GM21360 (cell line): ENCODE measurements around the gene WDFY1.

Source experiments
- ATAC-seq: cut with Tn5 transposase; IDR thresholded peaks from one replicate; pipeline ENCODE4 v1.9.1; 2021; ENCODE audit warnings: mild to moderate bottlenecking, moderate library complexity; ENCODE audit not compliant: unreplicated experiment

The WDFY1 gene, protein sequence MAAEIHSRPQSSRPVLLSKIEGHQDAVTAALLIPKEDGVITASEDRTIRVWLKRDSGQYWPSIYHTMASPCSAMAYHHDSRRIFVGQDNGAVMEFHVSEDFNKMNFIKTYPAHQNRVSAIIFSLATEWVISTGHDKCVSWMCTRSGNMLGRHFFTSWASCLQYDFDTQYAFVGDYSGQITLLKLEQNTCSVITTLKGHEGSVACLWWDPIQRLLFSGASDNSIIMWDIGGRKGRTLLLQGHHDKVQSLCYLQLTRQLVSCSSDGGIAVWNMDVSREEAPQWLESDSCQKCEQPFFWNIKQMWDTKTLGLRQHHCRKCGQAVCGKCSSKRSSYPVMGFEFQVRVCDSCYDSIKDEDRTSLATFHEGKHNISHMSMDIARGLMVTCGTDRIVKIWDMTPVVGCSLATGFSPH

DNA sequence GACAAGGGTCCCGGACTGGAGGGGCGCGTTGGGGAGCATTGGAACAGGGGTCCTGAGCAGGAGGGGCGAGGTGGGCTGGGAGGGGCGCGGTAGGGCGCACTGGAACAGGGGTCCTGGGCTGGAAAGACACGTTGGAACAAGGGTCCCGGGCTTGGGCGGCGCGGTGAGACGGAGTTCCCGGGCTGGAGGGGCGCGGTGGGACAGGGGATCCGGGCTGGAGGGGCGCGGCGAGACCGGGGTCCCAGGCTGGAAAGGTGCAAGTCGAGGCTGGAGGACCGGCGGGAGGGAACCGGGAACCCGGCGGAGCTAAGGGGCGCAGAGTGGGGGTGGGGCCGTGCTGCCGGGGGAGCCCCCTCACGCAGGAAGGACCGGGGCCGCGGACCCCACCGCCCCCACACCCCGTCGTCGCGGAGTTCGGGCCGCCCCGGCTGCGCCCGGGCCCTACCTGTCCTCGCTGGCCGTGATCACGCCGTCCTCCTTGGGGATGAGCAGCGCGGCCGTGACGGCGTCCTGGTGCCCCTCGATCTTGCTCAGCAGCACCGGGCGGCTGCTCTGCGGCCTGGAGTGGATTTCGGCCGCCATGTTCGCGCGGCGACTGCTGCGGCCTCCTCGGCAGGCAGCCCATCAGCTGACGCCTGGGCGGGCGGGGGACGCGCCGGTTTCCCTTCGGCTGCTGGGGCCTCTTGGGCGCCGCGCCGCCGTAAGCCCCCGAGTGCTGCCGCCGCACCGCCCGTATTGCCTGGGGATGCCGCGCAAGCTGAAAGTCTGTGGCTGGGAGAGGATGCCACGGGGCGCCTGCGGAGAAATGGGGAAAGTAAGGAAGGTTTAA lies at the start of gene WDFY1:
Gene WDFY1, minus strand, starts transcription at position 633 of the 829 bp plus-strand sequence. Its CDS starts 51 bp downstream, at position 582.
- ATAC-seq: peak; percentile 85

DNA sequence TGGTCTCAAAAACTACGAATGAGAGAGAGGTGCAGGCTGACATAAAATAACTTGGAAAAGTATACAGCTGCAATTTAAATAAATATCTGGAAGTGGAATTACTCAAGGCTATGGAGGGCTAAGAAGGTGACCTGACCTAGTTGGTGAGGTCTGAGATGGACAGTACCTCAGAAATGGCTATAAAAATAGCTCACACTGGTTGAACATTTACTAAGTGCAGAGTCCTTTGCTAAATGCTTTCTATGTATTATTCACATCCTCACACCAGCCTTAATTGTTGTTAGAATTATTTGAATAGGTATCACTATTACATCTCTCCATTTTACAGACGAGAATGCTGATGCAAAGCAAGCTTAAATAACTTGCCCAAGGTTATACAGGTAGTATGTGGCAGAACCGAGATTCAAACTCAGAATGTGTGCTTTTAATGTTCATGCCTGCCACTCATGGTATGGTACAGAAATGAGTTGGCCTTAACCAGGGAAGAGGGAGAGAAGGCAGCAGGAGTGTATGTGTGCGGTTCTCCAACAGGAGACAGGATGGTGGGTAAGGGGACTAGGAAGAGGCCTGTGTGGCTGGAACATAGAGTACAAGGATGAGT lies 49.5 kb upstream of the WDFY1 start:
- no peak for ATAC-seq

DNA sequence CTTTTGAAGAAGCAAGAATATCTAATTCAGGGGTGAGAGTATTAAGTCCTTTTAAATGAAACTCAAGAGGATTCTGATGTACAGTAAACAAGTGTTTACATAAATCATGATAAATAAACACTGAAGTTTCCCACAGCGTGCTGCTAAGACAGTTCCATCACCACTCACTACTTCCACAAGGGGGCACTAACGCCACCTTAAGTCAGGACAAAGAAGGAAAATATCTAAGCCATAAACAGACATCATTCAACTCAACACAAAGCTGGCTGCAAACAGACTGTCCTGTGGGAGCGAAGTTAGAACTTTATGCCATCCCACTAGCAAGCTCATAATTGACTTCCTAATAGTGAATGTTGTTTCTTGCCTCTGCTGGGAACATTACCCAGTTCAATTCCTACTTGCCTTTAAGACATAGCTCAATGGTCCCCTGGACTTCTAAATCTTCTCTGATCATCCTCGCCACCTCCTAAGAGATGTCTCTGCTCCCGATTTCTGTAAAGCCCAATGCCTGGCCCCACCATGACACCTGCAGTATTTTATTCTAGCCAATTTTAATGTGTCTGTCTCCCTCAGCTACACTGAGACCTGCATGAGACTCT lies 48.6 kb upstream of the WDFY1 start:
- peak; percentile 84 for ATAC-seq

DNA sequence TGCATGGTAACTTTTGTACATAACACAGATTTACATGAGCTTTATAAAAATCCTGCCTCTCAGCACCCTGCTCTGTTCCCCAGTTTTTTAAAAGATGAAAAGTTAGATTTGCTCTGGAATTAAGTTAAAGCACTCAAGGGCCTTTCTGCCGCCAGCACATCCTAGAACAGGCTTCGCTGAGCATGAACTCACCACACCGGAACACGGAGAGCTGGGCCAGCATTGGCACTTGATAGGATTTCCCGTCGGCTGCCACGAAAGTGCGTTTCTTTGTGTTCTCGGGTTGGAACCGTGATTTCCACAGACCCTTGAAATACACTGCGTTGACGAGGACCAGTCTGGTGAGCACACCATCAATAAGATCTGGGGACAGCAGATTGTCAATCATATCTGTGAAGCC lies 46.5 kb upstream of the WDFY1 start:
- no peak for ATAC-seq

DNA sequence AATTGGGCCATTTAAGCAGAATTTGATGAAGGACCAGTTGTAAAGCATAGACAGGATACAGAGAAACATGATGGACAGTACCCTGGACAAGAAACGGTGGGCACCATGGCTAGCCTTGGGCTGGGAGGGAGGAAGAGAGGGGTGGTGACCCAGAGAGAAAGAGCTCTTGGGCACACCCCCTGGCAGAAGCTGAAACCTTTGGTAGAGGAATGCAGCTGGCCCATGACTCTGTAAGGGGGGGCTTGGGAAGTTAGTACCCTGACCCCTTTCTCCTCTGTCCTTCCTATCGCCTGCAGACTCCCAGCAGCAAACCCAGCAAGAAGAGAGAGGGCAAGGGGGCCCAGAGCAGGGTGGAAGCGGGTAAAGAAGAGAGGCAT lies 44.7 kb upstream of the WDFY1 start:
- no peak for ATAC-seq

DNA sequence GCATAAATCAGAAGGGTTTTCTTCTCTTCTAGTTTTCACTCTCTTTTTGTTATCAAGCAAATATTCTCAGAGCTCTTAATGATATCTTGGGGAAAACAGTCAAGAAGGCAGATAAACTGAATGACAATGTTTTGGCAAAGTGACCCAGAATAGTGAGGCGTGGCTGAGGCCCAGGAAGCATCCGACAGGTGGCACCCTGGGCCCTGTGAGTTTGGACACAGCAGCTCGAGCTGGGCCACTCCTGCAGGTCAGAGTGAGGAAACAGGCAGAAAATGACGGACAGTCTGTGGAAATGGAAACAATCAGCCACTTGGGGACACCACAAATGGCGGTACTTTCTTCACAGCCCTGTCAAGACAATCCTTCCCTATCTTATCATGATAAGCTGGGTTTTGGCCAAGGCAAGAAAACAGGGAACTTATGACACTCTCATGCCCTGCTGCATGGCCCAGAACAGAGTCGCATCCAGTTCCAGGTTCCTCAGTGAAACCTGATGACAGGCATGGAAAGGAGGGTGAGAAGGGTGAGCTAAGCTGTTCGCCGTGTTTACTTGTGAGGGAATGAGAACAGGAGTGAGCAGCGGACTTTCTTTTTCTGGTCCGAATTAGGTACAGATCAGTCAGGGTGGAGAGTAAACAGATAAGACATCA lies 44.2 kb upstream of the WDFY1 start:
- no peak for ATAC-seq

DNA sequence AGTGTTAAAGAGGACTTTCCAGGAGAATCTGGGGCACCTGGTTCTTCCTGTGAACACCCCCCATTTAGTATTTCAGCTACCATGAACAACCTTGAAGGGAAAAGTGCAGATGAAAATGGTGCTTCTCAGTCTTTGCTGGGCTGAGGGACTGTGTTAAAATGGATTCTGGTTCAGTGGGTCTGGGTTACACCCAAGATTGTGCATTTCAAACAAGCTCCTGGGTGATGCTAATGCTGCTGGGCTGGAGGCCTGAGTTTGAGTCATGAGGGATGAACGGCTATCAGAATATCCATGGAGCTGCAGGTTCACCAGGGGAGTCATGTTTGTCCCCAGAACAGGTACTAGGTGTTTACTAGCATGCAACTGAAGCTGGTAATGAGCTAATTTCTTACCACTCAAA lies 36.1 kb upstream of the WDFY1 start:
- no peak for ATAC-seq

DNA sequence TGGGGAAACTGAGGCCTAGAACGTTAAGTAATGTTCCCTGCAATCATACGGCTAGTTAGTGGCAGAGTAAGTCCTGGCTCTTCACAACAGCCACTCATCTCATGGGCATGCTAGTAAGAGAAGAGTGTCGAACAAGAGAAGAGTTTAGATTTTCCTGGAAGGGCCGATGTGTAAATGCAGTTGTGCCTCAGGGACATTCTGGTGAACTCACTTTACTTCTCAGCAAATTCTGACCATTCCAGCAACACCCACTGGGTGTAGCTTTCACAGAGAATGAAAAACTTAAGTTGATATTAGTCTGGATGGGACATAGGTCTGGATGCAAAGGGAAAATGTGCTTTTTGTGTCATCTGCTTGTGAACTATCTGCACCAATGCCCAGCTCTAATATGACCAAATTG lies 35.7 kb upstream of the WDFY1 start:
- no peak for ATAC-seq

DNA sequence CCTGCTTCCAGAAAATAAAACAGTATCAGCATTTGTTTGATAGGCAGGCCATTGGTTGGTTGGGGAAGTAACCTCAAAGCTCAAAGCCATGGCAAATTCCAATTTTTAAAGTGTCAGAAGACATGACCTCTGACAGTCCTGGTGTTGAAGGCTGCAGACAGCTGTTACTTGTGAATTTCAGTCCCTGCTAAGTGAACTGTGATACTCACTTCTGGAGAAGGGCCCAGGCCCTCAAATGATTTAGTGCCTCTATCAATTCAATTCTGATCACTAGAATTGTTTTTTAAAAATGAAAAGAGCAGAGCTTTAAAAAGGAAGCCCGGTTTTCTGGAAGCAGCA lies 35.2 kb upstream of the WDFY1 start:
- no peak for ATAC-seq

DNA sequence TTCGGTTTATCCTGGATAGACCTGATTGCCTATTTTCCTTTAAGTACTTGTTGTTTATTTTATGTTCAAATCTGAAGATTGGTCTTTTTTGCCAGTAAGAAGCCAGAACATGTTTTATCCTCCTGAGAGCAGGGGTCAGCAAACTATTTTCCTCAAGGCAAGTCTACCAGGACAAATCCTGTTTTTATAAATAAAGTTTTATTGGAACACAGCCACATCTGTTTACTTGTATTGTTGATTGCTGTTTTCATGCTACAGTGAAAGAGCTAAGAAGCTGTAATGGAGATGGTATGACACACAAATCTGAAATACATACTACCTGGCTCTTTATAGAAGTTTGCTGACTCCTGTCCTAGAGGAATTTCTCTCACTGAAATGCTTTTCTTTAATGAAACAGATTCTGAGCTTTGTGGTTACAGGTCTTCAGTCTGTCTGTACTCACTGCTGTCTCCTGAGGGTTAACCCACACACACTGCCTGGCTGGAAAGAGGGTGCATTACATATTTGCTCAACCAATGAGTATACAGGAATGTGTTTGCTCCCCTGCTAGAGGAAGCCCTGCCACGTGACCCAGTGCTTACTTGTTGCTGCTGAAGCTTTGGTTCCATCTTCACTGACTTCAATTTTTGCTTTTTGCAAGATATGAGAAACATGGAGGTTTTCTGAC lies 34.7 kb upstream of the WDFY1 start:
- no peak for ATAC-seq

DNA sequence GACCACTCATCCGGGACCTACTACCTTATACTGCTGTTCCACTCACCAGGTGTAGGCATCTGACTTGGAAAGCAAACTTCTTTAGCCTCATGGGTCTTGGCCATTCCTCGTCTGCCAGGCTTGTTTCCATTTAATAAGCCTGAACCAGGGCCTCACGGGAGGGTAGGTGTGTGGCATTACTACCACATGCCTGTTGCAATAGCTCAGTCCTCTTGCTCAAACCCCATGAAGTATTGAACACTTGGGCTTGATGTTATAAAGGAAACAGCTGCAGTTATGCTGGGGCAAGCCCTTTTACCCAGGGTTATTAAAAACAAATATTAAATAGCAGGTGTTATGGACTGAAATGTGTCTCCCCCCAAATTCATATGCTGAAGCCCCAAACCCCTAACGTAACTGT lies 33.3 kb upstream of the WDFY1 start:
- ATAC-seq: no peak

DNA sequence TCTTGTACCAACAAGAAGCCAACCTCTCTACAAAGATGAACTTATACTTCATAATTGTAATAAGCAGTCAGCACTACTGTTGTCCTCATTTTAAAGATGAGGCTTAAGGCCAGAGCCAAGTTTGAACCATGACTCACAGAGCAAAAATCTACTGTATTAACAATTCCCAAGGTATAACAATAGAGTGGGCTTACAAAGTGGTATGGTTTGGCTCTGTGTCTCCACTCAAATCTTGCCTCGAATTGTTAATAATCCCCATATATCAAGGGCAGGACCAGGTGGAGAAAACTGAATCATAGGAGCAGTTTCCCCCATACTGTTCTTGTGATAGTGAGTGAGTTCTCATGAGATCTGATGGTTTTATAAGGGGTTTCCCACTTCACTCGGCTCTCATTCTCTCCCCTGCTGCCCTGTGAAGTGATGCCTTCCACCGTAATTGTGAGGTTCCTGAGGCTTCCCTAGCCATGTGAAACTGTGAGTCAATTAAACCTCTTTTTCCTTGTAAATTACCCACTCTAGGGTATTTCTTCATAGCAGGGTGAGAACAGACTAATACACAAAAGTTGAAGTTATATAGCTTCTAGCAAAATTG lies 31.6 kb upstream of the WDFY1 start:
- ATAC-seq: no peak

DNA sequence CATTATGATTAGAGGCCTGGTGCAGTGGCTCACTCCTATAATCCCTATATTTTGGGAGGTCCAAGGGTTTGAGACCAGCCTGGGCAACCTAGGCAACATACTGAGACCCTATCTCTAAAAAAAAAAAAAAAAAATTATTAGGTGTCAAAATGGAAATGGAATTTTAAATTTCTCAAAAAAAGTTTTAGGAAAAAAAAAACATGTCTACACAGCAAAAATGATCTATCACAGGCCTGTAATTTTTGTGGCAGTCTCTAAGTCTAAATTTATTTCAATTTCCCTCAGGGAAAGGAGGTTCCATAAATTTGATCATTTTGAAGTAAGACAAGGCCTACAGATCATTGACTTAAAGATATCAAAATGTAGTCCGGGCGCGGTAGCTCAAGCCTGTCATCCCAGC lies 28.5 kb upstream of the WDFY1 start:
- ATAC-seq: no peak

DNA sequence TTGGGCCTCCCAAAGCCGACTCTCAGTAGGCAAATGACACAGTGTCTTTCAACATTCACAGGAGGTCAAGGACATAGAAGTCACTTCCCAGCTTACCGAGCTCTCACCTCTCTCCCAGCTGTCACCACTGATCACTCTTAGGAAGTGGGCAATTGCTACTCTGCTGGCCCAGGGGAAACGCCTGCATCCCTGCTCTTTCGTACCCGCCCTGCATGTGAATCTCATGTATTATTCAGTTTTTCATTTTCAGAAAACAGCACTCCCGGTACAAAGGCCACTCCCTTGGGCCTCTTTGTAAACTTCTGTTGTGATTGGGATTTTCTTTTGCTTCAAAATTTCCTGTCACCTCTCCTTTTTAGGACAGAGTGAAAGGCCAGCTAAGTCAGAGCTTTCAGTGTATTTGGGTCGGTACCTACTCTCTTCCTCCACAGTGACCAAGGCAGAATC lies 27.5 kb upstream of the WDFY1 start:
- no peak for ATAC-seq

DNA sequence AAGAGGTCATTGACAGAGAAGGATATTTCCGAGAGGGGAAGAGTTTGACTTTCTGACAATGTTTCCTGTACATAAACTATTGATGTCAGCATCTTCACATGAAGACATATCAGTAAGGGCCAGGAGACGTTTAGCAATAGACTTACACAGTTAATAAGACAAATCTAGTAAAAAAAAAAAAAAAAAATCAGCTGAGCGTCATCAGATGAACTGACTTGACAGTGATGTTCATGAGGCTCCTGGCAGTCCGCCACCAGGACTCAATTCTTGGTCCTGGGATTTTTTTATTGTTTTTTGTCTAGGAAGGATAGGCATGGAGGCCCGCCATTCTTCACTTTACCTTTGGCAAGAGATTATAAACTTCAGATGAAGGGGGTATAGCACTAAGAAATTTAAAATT lies 26.6 kb upstream of the WDFY1 start:
- ATAC-seq: no peak

DNA sequence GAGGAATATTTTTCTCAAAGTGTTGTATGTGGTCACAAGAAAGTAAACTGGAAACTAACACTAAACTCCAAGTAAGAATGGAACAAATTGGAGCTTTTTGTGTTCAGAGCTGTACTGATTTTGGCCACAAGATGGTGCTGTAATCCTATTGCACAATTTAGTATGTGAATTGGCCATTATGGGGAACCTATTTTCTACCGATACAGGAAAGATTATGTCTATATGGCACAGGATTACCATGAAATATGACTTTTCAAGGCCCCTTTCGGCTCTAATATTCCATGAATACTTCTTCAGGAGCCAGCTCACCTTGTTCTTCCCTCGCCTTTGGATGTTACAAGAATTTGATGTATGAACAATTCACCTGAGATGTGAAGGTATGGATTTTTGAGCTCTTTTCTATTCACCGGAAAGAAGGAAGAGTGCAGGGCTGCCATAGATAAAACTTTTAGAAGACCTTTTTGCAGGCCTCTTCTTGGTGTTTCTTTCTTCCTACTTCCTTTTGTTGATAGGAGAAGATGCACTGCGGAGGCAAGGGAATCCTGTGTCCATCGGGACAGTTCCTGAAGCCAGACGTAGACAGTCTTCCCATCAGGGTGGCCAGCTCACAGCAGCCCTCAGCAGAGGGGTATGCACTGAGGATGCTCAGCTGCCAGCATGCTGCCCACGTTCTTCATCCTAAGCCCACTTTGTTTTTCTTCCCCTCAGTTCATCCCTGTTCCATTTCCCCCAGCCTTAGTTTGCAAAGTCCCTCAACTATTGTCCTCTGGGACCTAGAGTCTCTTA lies 25.4 kb upstream of the WDFY1 start:
- ATAC-seq: peak; percentile 57

DNA sequence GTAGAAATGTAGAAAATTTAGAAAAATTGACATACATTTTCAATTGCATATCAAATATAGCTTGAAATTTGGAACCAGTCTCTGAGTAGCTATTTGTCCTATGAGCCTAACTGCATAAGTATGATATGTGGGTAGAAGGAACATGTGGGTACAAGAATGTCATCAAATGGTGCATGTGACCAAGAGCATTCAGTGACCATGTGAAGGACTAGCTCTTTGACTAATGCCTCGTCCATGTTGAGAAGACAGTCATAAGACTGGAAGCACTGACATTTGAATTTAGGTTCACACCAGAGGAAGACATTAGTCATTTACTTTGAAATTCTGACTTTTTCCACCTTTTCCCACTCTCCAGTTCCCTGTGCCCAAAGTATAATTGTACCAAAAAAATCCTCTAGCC lies 24.7 kb upstream of the WDFY1 start:
- ATAC-seq: no peak

DNA sequence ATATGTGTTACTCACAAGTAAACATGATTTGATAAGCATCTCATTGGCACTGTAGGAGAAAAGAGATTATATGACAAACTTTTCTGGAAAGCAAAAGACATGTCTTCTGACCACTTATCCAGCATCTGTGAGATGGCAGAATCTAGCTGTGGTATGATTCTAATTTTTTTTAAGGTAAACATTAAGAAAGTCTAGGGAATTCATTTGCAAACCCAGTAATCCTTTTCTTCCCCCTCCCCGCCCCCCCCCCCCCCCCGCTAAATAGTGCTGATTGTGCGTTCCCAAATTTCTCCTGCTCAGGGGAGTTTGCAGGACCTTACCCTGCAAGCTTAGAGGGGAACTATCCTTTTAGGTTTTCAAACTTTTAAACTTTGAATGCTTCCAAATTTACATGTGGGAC lies 24.2 kb upstream of the WDFY1 start:
- no peak for ATAC-seq

DNA sequence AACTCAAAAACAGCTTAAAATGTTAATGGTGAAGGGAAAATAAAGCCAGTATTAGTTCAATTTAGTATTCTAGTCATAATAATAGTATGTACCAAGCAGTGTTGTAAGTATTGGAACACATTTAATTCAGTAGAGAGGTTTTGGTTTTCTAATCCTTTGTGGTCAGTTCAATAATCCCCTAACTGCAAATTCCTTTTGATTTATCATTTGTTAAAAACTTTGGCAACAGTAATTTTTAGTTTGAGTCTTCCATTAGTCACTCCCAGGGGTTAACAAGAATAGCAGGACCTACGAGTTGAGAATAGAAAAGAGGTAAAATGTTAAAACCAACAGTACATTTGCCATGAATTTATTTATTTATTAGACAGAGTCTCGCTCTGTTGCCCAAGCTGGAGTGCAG lies 22.8 kb upstream of the WDFY1 start:
- ATAC-seq: no peak
